GM18499 (cell line): Measurements from ENCODE around the gene NWD2.
A peak's percentile ranks its signal among the peaks of the same experiment; 100 is the strongest.
"Not testable (repeated sequence)": the region's sequence is repeated elsewhere in the genome, so short reads cannot be mapped to it uniquely, and the experiment has no call there.

Experiments used
- ATAC-seq: cut with Tn5 transposase; IDR thresholded peaks from one replicate; pipeline ENCODE4 v1.9.1; 2021; ENCODE audit warnings: moderate number of reproducible peaks; ENCODE audit not compliant: insufficient read depth, unreplicated experiment

Gene NWD2

GRCh38 chr4:37389967-37390580, 145.5 kb downstream of the NWD2 start:
- peak; percentile 49 for ATAC-seq

DNA sequence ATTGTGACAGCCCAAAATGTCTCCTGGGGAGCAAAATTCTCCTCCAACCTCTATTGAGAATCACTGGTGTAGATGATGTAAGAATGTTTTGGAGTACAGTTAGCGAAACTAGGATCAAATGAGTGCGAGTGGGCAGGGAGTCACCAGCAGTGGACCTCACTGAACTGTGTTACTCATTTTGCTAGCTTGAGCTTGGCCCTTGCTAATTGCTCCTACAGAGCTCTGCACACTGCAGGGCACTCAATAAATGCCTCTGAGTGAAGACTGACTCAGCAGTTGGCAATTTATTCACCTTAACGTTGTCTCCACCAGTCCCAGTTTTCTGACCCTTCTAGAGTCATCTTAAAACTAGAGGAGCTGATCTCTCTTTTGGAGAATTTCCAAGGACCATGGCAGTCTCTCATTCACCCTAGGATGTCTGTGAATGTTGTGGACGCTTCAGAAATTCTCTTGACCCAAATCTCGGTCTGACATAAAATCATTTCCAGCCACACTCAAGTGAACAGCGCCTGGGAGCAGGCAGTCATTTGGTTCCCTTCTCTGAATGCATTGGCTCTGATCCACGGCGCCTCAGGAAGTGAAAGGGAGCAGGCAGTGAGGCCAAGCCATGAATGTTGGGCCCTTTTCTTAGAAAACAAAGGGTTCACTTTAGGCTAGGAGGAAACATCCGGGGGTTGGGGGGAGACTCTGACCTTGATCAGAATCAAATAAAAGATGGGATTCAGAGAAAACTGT, 148.1 kb downstream of the NWD2 start:
- no peak for ATAC-seq

DNA sequence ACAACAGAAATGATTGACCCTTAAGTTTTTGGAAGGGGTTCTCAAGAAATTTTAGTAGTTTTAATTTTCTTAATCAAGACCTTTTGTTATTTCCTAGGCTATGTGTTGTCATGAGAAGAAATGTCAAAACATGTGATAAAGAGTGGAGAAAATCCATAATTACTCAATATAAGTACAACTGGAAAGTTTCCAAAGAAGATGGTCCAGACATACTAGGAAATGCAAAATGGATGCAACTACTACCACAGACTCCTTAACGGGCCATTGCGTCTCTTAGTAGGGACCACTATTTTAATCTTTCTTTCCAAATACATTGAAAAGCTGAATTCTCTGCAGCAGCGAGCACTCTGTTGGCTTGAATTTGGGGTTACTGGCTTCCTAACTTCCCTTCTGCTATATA, 148.8 kb downstream of the NWD2 start:
- ATAC-seq: no peak

- ATAC-seq: no peak
These were observed 149.3 kb downstream of the NWD2 start for GRCh38 chr4:37393889-37394288.

GRCh38 chr4:37397505-37397904, 153.0 kb downstream of the NWD2 start:
- no peak for ATAC-seq

- ATAC-seq: peak; percentile 84
These were observed 155.8 kb downstream of the NWD2 start for GRCh38 chr4:37400241-37400881.

- ATAC-seq: not testable (repeated sequence)
These were observed 163.6 kb downstream of the NWD2 start for GRCh38 chr4:37407938-37408826.

- not testable (repeated sequence) for ATAC-seq
These were observed 169.1 kb downstream of the NWD2 start for GRCh38 chr4:37413612-37414011.

DNA sequence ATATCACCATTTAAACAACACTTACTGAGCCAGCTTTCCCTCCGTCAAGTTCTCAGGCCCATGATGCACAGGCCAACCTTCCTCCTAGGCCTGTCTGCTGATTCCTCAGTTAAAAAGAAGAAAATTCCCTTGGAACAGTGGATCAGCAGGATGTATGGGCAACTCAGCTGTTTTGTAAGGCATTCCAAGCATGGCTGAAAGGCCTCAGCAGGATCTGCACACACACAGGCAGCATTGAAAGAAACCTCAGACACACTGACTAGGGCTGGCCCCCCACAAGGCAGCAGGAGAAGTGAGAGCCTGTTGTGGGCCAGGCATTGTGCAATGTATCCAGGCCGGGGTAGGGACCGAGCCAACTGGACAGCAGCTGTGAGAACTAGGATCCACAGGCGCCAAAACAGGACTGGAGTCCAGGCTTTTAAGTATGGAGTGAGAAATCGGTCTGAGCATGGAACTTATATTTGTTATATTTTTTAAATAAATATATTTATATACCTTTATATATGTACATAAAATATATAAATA, 171.4 kb downstream of the NWD2 start:
- ATAC-seq: no peak

DNA sequence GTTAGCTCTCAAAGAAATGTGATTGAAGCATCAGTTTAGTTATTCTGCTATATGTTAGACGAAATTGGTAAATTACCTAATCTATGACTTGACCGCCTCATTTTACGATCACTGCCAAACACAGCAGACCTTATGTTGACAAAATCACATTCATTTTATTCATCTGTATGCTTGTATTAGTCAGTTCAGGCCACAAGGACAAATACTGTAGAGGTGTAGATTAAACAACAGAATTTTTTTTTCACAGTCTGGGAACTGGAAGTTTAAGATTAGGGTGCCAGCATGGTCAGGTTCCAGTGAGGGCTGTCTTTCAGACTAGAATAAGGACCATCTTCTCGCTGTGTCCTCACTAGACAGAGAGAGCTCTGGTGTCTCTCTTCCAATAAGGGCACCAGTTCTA, 177.1 kb downstream of the NWD2 start:
- ATAC-seq: no peak

GRCh38 chr4:37422102-37422501, 177.6 kb downstream of the NWD2 start:
- no peak for ATAC-seq

GRCh38 chr4:37422638-37423037, 178.1 kb downstream of the NWD2 start:
- no peak for ATAC-seq

DNA sequence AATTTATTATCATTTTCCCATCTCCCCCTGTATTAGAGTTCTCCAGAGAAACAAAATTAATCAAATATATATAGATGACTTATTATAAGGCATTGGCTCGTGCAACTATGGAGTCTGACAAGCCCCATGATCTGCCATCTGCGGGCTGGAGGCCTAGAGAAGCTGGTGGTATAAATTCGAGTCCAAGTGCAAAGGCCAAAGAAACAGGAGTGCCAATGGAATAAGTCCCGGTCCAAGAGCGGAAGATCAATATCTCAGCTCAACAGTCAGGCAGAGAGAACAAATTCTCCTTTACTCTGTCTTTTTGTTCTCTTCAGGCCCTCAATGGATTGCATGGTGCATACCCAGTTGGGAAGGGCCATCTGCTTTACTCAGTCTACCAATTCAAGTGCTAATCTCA, 178.8 kb downstream of the NWD2 start:
- no peak for ATAC-seq

DNA sequence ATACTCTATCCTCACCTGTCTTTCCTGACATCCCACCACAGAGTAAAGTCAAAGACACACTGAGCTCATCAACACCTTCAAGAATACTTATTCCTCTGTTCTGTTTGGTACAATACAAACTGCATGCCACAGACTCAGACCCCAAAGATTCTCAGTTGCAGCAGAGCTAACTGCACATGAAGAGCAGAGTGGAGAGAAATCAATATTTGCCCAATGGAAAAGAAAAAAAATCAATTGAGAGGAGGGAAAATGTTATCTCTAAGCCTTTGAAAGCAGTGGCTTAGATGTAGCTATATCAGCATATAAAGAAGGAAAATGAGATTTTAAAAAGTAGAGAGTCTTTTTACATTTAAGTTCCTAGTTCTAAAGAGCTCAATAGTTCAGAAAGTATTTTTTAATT, 180.2 kb downstream of the NWD2 start:
- ATAC-seq: no peak

DNA sequence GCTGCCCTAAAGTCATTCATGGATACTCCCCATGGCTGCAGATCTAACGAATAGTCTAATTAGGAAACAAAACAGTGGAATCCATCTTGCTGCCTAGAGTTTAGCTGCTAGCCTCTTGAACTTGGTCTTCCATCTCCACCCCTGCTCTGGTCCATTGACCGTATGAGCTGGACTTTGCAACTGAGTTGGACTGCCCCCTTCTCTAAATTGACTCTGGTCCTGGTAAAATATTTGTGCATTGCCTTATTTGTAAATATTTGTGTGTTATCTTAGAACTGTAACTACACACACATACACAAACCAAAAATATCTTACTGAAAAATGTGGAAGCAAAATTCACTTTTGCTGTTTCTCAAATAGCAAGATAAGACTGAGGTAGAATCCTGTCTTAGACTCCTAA, 181.3 kb downstream of the NWD2 start:
- ATAC-seq: no peak

DNA sequence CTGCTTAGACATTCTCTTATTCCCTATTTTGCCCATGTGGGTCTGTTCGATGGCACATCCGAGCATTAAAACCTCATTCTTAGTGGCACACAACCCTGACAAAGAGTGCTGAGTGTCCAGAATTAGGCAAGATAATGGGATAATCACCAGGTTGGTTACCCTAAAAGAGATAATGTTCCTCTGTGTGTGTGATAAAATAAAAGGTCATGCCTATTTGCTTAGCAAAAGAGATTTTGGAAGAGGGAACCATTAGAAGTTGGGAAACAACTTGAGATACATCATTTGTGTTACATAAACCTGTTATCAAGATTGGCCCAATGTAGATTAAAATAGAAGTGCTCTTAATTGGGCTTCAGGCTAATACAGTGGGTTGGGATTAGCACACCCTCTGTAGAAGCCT, 182.7 kb downstream of the NWD2 start:
- no peak for ATAC-seq

DNA sequence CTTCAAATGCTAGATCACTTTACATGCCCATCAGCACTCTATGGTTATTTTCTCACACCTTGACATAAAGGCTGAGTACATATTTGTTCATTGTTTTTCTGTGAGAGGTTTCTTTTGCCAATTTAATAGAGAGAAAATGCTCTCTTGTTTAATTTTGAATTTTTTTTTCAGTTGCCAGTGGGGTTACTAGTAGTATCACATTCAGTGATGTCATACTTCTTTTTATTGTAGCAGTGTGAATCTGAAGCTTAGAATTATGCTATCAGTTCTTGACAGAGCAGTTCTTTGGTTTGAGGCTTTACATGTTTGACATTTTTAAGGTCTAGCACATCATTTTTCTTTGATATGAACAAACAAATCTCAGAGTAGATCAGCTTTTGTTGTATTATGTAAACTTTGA, 185.4 kb downstream of the NWD2 start:
- no peak for ATAC-seq

DNA sequence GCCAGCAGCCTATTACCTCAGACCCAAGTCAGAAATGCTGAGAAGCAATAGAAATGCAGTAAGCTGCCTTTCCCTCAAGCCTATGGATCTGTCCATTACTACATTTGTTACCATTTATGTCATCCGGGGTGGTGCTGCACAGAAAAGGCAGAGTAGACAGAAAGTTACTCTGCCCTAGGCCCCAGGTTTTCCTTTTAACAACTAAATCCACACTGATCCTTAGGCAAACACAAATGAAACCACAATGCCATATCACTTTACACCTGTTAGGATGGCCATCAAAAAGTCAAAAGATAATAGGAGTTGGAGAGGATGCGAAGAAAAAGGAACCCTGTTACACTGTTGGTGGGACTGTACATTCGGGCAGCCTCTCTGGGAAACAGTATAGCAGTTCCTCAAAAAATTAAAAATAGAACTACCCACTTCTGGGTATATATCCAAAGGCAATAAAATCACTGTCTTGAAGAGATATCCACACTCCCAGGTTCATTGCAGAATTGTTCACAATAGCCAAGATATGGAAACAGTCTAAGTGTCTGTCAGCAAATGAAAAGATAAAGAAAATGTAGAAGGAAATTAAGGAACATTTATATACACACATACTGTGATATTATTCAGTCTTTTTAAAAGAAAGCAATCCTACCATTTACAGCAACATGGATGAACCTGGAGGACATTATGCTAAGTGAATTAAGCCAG, 186.3 kb downstream of the NWD2 start:
- no peak for ATAC-seq

- ATAC-seq: no peak
These were observed 186.8 kb downstream of the NWD2 start for GRCh38 chr4:37431417-37431743.

- no peak for ATAC-seq
These were observed 189.9 kb downstream of the NWD2 start for GRCh38 chr4:37434469-37434868.
